Kidney (tissue), 14 donors: ENCODE data around the gene FMNL2. TPM values are rescaled to one million over a fixed set of nuclear protein-coding genes. Genes with fewer than 3 reads are reported as not detected.

ENCODE experiments used
- DNase-seq, 5 donors: peaks; one replicate each; pipeline ENCODE4 v3.0.0-alpha.2; 2013 to 2020
- FAIRE-seq: peaks from 2 replicates; lab custom pipeline; 2012; peaks lifted over from hg19 to GRCh38; lab: Jason Lieb, UNC
- H3K27ac ChIP-seq, 2 donors: one replicate each; pipeline ENCODE4 v1.7.0; 2013; ENCODE audit warnings: low read depth in 2 of 2, low read length in 2 of 2, inconsistent platforms in 1 of 2
- H3K27me3 ChIP-seq: one replicate; pipeline ENCODE4 v1.7.1; 2013; ENCODE audit warnings: low read length, inconsistent platforms; ENCODE audit not compliant: control insufficient read depth, insufficient read depth
- H3K36me3 ChIP-seq, 3 donors: one replicate each; pipeline versions ENCODE4 v1.7.0 to v1.7.1; 2013; ENCODE audit warnings: low read length in 3 of 3, control low read depth in 1 of 3, inconsistent platforms in 1 of 3; ENCODE audit not compliant: insufficient read depth in 3 of 3, control insufficient read depth in 2 of 3
- H3K4me1 ChIP-seq, 3 donors: one replicate each; pipeline versions ENCODE4 v1.7.0 to v1.7.1; 2013; ENCODE audit warnings: low read length in 3 of 3, inconsistent platforms in 1 of 3, low read depth in 1 of 3; ENCODE audit not compliant: control insufficient read depth in 2 of 3, insufficient read depth in 2 of 3
- H3K4me3 ChIP-seq, 3 donors: one replicate each; pipeline versions ENCODE4 v1.7.0 to v1.8.1; 2013; ENCODE audit warnings: low read length in 3 of 3, control low read depth in 1 of 3, inconsistent platforms in 1 of 3
- H3K9ac ChIP-seq, 3 donors: one replicate each; pipeline versions ENCODE4 v1.7.0 to v1.7.1; 2013; ENCODE audit warnings: low read length in 3 of 3, control low read depth in 1 of 3, inconsistent platforms in 1 of 3
- H3K9me3 ChIP-seq, 3 donors: one replicate each; pipeline versions ENCODE4 v1.7.0 to v1.7.1; 2013; ENCODE audit warnings: low read length in 3 of 3, control low read depth in 1 of 3, inconsistent platforms in 1 of 3; ENCODE audit not compliant: control insufficient read depth in 2 of 3, insufficient read depth in 1 of 3
- intact Hi-C: fragments of 100-400 bp; cut with DNase I; formaldehyde crosslinking; loops from one replicate; pipeline ENCODE4 v1.11.1; 2022
- polyA plus RNA-seq: library from polyadenylated mRNA; stranded (reverse); fragments of 350-450 nt; fragmentation: Illumina TruSeq; extraction: RNeasy Lipid Tissue Mini Kit (QIAGEN cat#74804); gene quantifications from one replicate; pipeline ENCODE4 v1.2.3, GENCODE V29; 2014; ENCODE audit warnings: low read depth, low replicate concordance; ENCODE audit not compliant: insufficient read depth
- total RNA-seq: library from RNA; stranded (reverse); fragmentation: NEBNext Ultra II Directional; extraction: Animal tissue kit (Norgen Biotek cat#: 25700); gene quantifications from one replicate; pipeline ENCODE4 v1.2.1, GENCODE V29; 2021
- TF ChIP-seq, protein P1 (sequence below): IDR thresholded peaks from 3 replicates; pipeline ENCODE4 v1.5.1; 2012; ENCODE audit warnings: mild to moderate bottlenecking, moderate library complexity, borderline replicate concordance; ENCODE audit not compliant: insufficient read depth; ENCODE audit errors: extremely low read depth
- donor health status: control.
- donor health status: control.
- donor health status: control.
- donor health status: control.
- donor health status: control.
- donor health status: DM: yes; HTN: yes; CAD: no.
- donor health status: Normal renal cell carcinoma (clear cell type).

The FMNL2 gene
- total and polyA plus RNA-seq, 2 donors from 2014 or later: 10.7 to 39.1 TPM

DNA sequence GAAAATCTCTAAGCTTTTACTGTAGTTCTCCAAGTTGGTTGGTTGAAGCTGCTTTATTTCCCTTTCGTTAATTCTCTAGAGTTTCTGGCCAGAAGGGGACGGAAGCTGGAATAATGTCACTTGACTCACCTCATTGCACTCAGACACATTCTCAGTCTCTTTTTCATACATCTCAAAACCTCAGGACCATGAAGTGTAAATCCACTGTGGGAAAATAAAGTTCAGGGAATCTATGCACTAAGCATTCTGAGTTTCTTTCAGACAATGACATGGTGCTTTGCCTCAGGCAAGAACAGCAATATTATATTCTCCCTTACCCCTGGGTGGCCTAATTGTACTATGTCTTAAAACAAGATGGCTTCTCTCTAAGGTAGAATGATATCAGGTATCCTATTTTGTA, 214.4 kb downstream of the FMNL2 start:
- FAIRE-seq (no peak), DNase-seq (peak in 1 of 5 donors; percentile 30)
- intact Hi-C loops: no loop called here
- H3K9me3 ChIP-seq: no peaks in the 10 kb centered on the region
- no peak overlapping the region for H3K27ac ChIP-seq
- no peaks in the 10 kb centered on the region for H3K4me1 ChIP-seq
- TF ChIP-seq, protein P1, sequence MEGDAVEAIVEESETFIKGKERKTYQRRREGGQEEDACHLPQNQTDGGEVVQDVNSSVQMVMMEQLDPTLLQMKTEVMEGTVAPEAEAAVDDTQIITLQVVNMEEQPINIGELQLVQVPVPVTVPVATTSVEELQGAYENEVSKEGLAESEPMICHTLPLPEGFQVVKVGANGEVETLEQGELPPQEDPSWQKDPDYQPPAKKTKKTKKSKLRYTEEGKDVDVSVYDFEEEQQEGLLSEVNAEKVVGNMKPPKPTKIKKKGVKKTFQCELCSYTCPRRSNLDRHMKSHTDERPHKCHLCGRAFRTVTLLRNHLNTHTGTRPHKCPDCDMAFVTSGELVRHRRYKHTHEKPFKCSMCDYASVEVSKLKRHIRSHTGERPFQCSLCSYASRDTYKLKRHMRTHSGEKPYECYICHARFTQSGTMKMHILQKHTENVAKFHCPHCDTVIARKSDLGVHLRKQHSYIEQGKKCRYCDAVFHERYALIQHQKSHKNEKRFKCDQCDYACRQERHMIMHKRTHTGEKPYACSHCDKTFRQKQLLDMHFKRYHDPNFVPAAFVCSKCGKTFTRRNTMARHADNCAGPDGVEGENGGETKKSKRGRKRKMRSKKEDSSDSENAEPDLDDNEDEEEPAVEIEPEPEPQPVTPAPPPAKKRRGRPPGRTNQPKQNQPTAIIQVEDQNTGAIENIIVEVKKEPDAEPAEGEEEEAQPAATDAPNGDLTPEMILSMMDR: no peak
- H3K4me3 ChIP-seq: no peak overlapping the region
- no peaks in the 10 kb centered on the region for H3K36me3 ChIP-seq
- H3K9ac ChIP-seq: no peak overlapping the region
- H3K27me3 ChIP-seq: no peaks in the 10 kb centered on the region

DNA sequence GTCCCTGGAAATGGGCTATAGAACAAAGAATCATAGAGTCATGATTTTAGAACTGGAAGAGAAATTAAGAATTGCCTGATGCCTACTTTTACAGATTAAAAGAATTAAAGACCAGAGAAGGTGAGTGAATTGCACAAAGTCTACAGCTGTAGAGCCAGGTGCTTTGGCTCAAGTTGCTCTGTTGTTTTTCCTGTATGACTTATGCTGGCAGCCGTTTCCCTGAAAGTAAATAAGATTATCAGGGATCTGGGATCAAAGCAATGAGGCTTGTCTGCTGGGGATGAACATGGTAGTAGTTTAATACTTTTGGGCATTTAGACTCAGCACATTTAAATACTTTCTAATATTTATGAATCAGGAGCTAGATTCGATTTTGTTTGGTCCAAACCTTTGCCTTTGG, 215.4 kb downstream of the FMNL2 start:
- no peaks in the 10 kb centered on the region for H3K9me3 ChIP-seq
- TF ChIP-seq, protein P1: no peak
- H3K4me1 ChIP-seq: no peaks in the 10 kb centered on the region
- no peak for DNase-seq
- no peak for FAIRE-seq
- no peak overlapping the region for H3K4me3 ChIP-seq
- H3K9ac ChIP-seq: no peak overlapping the region
- H3K27me3 ChIP-seq: no peaks in the 10 kb centered on the region
- H3K27ac ChIP-seq: no peak overlapping the region
- no peaks in the 10 kb centered on the region for H3K36me3 ChIP-seq
- intact Hi-C loops: no loop called here

DNA sequence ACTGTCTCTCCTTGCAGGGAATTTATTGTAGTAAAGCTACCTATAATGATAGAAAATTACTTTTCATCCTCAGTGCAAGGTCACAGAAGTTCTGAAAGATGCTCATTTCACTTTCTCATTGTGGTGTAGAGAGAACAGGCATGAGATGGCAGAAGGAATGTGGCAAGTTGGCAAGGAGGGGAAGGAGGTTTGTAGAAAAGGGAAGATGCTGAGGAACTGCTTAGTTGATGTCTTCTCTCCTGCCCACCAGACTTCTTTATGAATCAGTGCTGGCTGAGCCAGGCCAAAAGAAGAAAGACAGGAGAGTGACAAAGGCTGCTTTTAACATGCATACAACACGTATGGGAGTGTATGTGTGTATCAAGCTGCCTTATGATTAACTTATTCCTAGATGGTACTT, 217.9 kb downstream of the FMNL2 start:
- TF ChIP-seq, protein P1: no peak
- H3K27ac ChIP-seq: no peak overlapping the region
- DNase-seq: no peak
- H3K4me1 ChIP-seq: no peaks in the 10 kb centered on the region
- H3K9ac ChIP-seq: no peak overlapping the region
- no peaks in the 10 kb centered on the region for H3K27me3 ChIP-seq
- no peak overlapping the region for H3K4me3 ChIP-seq
- intact Hi-C loops: no loop called here
- no peaks in the 10 kb centered on the region for H3K36me3 ChIP-seq
- no peaks in the 10 kb centered on the region for H3K9me3 ChIP-seq
- FAIRE-seq: no peak

DNA sequence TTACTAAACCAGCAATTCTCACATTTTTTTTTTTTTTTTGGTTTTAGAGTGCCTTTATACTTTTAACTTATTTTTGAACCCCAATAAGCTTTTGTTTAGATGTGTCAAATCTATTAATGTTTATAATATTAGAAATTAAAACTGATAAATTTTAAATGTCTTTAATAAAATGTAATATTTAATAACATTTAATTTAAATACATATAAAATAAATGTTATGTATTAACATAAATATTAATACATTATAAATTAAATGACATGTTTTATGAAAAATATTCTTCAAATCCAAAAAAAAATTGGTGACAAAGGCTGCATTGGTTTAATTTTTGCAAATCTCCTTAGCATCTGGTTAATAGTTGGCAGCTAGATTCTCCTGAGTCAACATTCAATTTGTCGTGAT, 218.5 kb downstream of the FMNL2 start:
- Histone ChIP-seq H3K27ac (no peak overlapping the region), H3K27me3 (no peaks in the 10 kb centered on the region), H3K9ac (no peak overlapping the region), H3K4me1 (no peaks in the 10 kb centered on the region), H3K9me3 (no peaks in the 10 kb centered on the region), H3K36me3 (no peaks in the 10 kb centered on the region), H3K4me3 (no peak overlapping the region)
- DNase-seq (no peak), FAIRE-seq (peak; percentile 94)
- TF ChIP-seq, protein P1: no peak
- intact Hi-C loops: no loop called here
